Stomach (tissue), 9 donors: ENCODE measurements around the gene CNP. TPM values are rescaled to one million over a fixed set of nuclear protein-coding genes. Genes with fewer than 3 reads are reported as not detected.

ENCODE experiments used
- DNase-seq, 2 donors: peaks; one replicate each; pipeline versions ENCODE4 v3.0.0 to v3.0.0-alpha.2; 2013 to 2019
- H3K27ac ChIP-seq, 5 donors: fragments of 200-600 bp in 4 of 5; sonication (generic) in 4 of 5; one replicate each; pipeline ENCODE4 v1.5.1; 2013 to 2019; ENCODE audit warnings: mild to moderate bottlenecking in 1 of 5, moderate library complexity in 1 of 5
- H3K27me3 ChIP-seq, 3 donors: fragments of 200-600 bp; sonication (generic); one replicate each; pipeline ENCODE4 v1.5.1; 2017 to 2019; ENCODE audit warnings: mixed run types in 1 of 3
- H3K36me3 ChIP-seq, 4 donors: fragments of 200-600 bp; sonication (generic); 1 replicate in 3 of 4; 2 replicates in 1 of 4; pipeline ENCODE4 v1.5.1; 2016 to 2019
- H3K4me1 ChIP-seq, 4 donors: fragments of 200-600 bp; sonication (generic); one replicate each; pipeline ENCODE4 v1.5.1; 2016 to 2019
- H3K4me3 ChIP-seq, 4 donors: fragments of 200-600 bp; sonication (generic) in 3 of 4; one replicate each; pipeline ENCODE4 v1.5.1; 2016 to 2019; ENCODE audit warnings: mild to moderate bottlenecking in 1 of 4
- H3K9me3 ChIP-seq, 4 donors: fragments of 200-600 bp; sonication (generic); one replicate each; pipeline ENCODE4 v1.5.1; 2016 to 2019
- EP300 ChIP-seq: sonication (generic); formaldehyde crosslinking; IDR thresholded peaks from one replicate; pipeline ENCODE4 v1.6.1; 2017; ENCODE audit warnings: antibody characterized with exemption
- POLR2A ChIP-seq, 4 donors: fragments of 450-650 bp; IDR thresholded peaks; one replicate each; pipeline ENCODE4 v1.6.1; 2016; ENCODE audit warnings: antibody characterized with exemption in 4 of 4, control low read depth in 2 of 4, mild to moderate bottlenecking in 1 of 4, moderate library complexity in 1 of 4
- POLR2AphosphoS5 ChIP-seq, 3 donors: sonication (generic); formaldehyde crosslinking; IDR thresholded peaks; one replicate each; pipeline ENCODE4 v1.6.1; 2016; ENCODE audit warnings: antibody characterized with exemption in 3 of 3
- WGBS, 5 donors: extraction: QIAGEN DNeasy Blood & Tissue Kit in 3 of 5; methylation state at CpG; one replicate each; pipeline versions ENCODE4 v1.1.5 to v1.1.7; 2013 to 2018; 5-methylcytosine and 5-hydroxymethylcytosine counted together
- intact Hi-C: fragments of 100-400 bp; cut with DNase I; formaldehyde crosslinking; loops from one replicate; pipeline ENCODE4 v1.15.1; 2023; ENCODE audit warnings: low total_unique reads
- polyA plus RNA-seq, 3 donors: library from polyadenylated mRNA; stranded (reverse); fragments of 200-250 nt; gene quantifications; one replicate each; pipeline ENCODE4 v1.2.3, GENCODE V29; 2013
- total RNA-seq, 5 donors: library from RNA; depleted of rRNA; stranded (reverse); fragments of >200 nt; gene quantifications; one replicate each; pipeline versions ENCODE4 v1.1.0 to v1.2.3, GENCODE V29; 2014 to 2016
- TF ChIP-seq, protein P1 (sequence below), 7 experiments: fragments of 450-650 bp in 4 of 7; fragments of 200-600 bp in 3 of 7; sonication (generic) in 3 of 7; IDR thresholded peaks; one replicate each; pipeline ENCODE4 v1.5.1; 2016 to 2019; ENCODE audit warnings: antibody characterized with exemption in 7 of 7, control low read depth in 2 of 7, mild to moderate bottlenecking in 1 of 7
- donor health status: healthy with polysubstance abuse.
- donor health status: Bipolar disorder and iron deficiency.
- donor health status: healthy.

The CNP gene
- total and polyA plus RNA-seq, 8 donors, result 21.0 to 47.2 (median 29.1) TPM

DNA sequence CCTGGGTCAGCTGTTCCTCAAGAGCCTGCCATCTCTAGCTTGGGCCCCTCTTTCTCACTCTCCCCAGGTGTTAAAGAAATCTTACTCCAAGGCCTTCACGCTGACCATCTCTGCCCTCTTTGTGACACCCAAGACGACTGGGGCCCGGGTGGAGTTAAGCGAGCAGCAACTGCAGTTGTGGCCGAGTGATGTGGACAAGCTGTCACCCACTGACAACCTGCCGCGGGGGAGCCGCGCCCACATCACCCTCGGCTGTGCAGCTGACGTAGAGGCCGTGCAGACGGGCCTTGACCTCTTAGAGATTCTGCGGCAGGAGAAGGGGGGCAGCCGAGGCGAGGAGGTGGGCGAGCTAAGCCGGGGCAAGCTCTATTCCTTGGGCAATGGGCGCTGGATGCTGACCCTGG is 6.8 kb downstream of the CNP start:
- H3K36me3 ChIP-seq, result peaks cover 47 to 100% (median 96%) of the 10 kb centered on the region in 4 donors
- no peaks in the 10 kb centered on the region for H3K27me3 ChIP-seq
- 40 to 62% (median 50%) methylated on average over 11 to 19 of the region's 19 CpGs for WGBS, 5 donors
- H3K4me3 ChIP-seq, result no peak overlapping the region
- TF ChIP-seq, protein P1, sequence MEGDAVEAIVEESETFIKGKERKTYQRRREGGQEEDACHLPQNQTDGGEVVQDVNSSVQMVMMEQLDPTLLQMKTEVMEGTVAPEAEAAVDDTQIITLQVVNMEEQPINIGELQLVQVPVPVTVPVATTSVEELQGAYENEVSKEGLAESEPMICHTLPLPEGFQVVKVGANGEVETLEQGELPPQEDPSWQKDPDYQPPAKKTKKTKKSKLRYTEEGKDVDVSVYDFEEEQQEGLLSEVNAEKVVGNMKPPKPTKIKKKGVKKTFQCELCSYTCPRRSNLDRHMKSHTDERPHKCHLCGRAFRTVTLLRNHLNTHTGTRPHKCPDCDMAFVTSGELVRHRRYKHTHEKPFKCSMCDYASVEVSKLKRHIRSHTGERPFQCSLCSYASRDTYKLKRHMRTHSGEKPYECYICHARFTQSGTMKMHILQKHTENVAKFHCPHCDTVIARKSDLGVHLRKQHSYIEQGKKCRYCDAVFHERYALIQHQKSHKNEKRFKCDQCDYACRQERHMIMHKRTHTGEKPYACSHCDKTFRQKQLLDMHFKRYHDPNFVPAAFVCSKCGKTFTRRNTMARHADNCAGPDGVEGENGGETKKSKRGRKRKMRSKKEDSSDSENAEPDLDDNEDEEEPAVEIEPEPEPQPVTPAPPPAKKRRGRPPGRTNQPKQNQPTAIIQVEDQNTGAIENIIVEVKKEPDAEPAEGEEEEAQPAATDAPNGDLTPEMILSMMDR (IDR thresholded peaks at IDR 0.05), result no peak
- no peak for TF ChIP-seq POLR2AphosphoS5 (IDR thresholded peaks at IDR 0.05)
- TF ChIP-seq POLR2A (IDR thresholded peaks at IDR 0.05), result no peak
- TF ChIP-seq EP300, result no peak
- no peak for DNase-seq
- intact Hi-C loops, result no loop called here
- peaks cover 22 to 93% (median 67%) of the 10 kb centered on the region in 4 donors for H3K4me1 ChIP-seq
- H3K9me3 ChIP-seq, result no peaks in the 10 kb centered on the region
- peak overlapping the region; percentile 62 to 74 (median 70) for H3K27ac ChIP-seq

DNA sequence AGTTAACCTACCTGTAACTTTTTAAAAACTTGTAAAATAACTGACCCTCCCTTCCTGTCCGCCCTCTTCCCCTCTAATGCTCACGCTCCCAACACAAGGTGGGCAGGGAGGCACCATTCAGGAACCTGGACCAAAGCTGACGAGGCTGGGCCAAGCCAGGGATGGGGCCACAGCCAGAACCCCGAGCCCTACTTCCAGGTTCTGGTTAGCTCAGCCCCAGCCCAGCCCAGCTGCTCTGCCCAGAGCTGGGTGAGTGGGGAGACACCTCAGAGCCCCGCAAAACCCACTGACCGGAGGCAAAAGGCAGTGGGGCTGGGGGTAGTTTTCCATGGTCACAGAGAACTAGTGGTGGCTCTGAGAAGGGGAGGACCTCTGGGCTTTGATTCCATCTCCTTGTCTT is 7.4 kb downstream of the CNP start:
- intact Hi-C loops, result no loop called here
- no peak for DNase-seq
- Histone ChIP-seq H3K4me1 (peaks cover 22 to 88% (median 64%) of the 10 kb centered on the region in 4 donors), H3K27ac (peak overlapping the region; percentile 11 to 74 (median 70)), H3K9me3 (no peaks in the 10 kb centered on the region), H3K27me3 (no peaks in the 10 kb centered on the region), H3K36me3 (peaks cover 52 to 100% (median 96%) of the 10 kb centered on the region in 4 donors), H3K4me3 (no peak overlapping the region)
- 80 to 89% (median 86%) methylated on average over 6 of the region's 6 CpGs for WGBS, 5 donors
- no peak for TF ChIP-seq POLR2AphosphoS5 (IDR thresholded peaks at IDR 0.05)
- TF ChIP-seq, protein P1 (IDR thresholded peaks at IDR 0.05), result no peak
- TF ChIP-seq EP300, result no peak
- TF ChIP-seq POLR2A (IDR thresholded peaks at IDR 0.05), result no peak

DNA sequence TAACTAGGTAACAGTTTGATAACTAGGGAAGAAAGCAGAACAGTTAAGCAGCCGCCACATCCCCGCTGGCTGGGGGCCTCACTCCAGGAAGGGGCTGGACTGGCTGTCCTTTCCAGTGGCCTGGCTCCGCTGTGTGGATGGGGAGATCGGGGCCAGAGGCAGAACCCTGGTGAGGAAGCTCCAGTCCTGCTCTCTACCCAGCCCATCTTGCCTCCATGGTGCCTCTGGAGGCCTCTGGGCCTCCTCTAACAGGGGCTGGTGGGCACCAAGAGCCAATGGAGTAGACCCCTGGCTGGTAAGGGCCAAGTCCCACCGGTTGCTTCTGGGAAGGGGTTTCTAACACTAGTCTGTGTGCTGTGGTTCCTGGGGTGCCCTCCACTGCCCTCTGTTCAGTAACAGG is 8.1 kb downstream of the CNP start:
- Histone ChIP-seq H3K27ac (peak overlapping the region in 3 of 5 donors; percentile 49 to 74 (median 70)), H3K36me3 (peaks cover 54 to 99% (median 96%) of the 10 kb centered on the region in 4 donors), H3K4me3 (no peak overlapping the region), H3K27me3 (no peaks in the 10 kb centered on the region), H3K9me3 (no peaks in the 10 kb centered on the region), H3K4me1 (peaks cover 22 to 82% (median 60%) of the 10 kb centered on the region in 4 donors)
- no peak for DNase-seq
- WGBS, 5 donors, result 87 to 94% (median 92%) methylated on average over 3 to 5 of the region's 5 CpGs
- TF ChIP-seq, protein P1 (IDR thresholded peaks at IDR 0.05), result no peak
- TF ChIP-seq EP300, result no peak
- TF ChIP-seq POLR2AphosphoS5 (IDR thresholded peaks at IDR 0.05), result no peak
- TF ChIP-seq POLR2A (IDR thresholded peaks at IDR 0.05), result no peak
- intact Hi-C loops, result no loop called here

DNA sequence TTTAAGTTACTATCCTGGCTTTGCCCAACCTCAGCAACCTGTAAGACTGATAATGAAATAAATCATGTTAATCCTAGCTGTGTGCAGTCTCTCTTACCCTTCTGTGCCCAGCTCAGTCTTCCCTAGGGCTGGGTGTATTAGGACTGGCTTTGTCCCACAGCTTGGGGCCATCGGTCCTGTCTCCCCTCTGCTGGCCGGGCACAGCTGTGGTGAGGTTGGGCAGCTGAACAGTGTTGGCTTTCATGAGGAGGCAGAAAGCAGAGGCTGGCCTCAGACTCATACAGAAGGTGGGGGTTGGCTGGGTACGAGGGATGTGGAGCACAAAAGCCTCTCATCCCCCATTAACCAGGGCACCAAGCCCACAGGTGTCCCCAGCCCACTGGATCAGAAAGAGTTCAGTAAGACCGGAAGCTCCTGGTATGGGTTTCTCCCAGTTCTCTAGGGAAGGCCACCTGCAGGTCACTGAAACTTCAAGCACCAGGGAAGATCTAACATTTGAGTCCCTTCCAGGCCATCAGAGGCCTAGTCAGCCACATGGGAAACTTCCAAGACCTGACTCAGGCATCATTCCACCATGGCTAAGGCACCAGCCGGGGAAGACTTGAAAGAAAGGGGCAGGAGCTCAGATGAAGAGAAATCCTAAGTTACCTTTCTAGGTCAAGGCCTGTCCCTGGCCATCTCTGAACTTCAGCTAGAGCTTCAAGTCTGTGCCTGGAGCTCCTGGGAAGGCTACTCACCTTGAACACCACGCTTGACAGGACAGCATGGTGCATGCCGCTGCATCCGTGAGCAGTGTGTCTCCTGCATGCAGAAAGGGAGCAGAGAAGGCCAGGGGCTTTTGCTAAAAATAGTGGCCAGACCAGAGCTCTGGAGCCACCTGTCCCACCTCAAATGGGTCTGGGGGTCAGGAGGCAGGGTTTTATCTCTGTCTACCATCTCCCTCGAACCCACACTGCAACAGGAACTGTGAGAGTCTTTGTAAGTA is 8.8 kb downstream of the CNP start:
- WGBS, 5 donors, result 85 to 90% (median 88%) methylated on average over 8 to 9 of the region's 9 CpGs
- TF ChIP-seq POLR2A (IDR thresholded peaks at IDR 0.05), result no peak
- TF ChIP-seq, protein P1 (IDR thresholded peaks at IDR 0.05), result no peak
- TF ChIP-seq EP300, result no peak
- no peak for TF ChIP-seq POLR2AphosphoS5 (IDR thresholded peaks at IDR 0.05)
- no peaks in the 10 kb centered on the region for H3K27me3 ChIP-seq
- DNase-seq, result no peak
- H3K4me3 ChIP-seq, result no peak overlapping the region
- intact Hi-C loops, result no loop called here
- peak overlapping the region in 4 of 5 donors; percentile 6 to 74 (median 60) for H3K27ac ChIP-seq
- peaks cover 57 to 100% (median 98%) of the 10 kb centered on the region in 4 donors for H3K36me3 ChIP-seq
- no peaks in the 10 kb centered on the region for H3K9me3 ChIP-seq
- peaks cover 22 to 75% (median 57%) of the 10 kb centered on the region in 4 donors for H3K4me1 ChIP-seq
